Adrenal gland (tissue), 5 donors: ENCODE measurements around the gene S1PR1.

Source experiments
- POLR2A ChIP-seq, 2 donors: fragments of 450-650 bp; IDR thresholded peaks; one replicate each; pipeline ENCODE4 v1.6.1; 2017; ENCODE audit warnings: antibody characterized with exemption in 2 of 2, mild to moderate bottlenecking in 2 of 2, moderate library complexity in 1 of 2
- TF ChIP-seq, protein P1 (sequence below), 6 experiments: fragments of 450-650 bp in 4 of 6; fragments of 200-600 bp in 2 of 6; sonication (generic) in 1 of 6; IDR thresholded peaks; 1 replicate in 5 of 6; 2 replicates in 1 of 6; pipeline versions ENCODE4 v1.5.1 to v1.8.0; 2016 to 2021; ENCODE audit warnings: antibody characterized with exemption in 6 of 6, mild to moderate bottlenecking in 2 of 6, moderate library complexity in 1 of 6
- donor health status: DM: no; HTN: no; CAD: no.

DNA sequence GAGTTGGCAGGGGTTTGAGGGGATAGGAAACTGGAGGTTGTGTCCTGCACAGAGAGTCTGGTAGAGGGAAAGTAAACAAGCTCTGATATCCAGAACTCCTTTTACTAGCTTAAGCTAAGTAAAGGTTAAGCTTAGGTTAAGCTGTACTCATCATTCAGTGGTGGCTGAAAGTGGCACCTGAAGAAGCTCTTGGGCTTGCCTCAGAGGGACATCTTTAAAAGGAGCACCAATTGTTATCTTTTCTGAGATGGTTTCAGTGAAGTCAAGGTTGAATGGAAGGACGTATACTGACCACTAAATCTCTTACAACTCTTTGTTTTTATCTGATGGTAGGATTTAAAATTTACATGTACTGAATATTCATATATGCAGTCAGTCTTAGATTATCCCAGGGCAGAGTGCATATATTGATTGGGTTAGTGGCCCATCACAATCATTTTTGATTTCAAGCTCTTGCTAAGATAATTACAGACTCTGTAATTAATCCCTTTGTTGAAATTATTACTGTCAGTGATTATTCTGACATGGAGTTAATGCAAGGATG is 43.3 kb downstream of the S1PR1 start:
- no peak for TF ChIP-seq POLR2A (IDR thresholded peaks at IDR 0.05)
- TF ChIP-seq, protein P1, sequence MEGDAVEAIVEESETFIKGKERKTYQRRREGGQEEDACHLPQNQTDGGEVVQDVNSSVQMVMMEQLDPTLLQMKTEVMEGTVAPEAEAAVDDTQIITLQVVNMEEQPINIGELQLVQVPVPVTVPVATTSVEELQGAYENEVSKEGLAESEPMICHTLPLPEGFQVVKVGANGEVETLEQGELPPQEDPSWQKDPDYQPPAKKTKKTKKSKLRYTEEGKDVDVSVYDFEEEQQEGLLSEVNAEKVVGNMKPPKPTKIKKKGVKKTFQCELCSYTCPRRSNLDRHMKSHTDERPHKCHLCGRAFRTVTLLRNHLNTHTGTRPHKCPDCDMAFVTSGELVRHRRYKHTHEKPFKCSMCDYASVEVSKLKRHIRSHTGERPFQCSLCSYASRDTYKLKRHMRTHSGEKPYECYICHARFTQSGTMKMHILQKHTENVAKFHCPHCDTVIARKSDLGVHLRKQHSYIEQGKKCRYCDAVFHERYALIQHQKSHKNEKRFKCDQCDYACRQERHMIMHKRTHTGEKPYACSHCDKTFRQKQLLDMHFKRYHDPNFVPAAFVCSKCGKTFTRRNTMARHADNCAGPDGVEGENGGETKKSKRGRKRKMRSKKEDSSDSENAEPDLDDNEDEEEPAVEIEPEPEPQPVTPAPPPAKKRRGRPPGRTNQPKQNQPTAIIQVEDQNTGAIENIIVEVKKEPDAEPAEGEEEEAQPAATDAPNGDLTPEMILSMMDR (IDR thresholded peaks at IDR 0.05), result no peak
